Fibroblast of the aortic adventitia (primary cell): Measurements from ENCODE around the gene MGAT5. TPM values are rescaled to one million over a fixed set of nuclear protein-coding genes. Genes with fewer than 3 reads are reported as not detected.

Experiments
- DNase-seq: peaks from one replicate; pipeline ENCODE4 v3.0.0-alpha.2; 2010; ENCODE audit warnings: low read depth
- H3K4me3 ChIP-seq: 2 replicates; pipeline ENCODE4 v1.5.1; 2011; ENCODE audit warnings: low read depth, mild to moderate bottlenecking, control low read depth, low read length, moderate library complexity
- CTCF ChIP-seq: IDR thresholded peaks from 2 replicates; pipeline ENCODE4 v1.5.1; 2011; ENCODE audit warnings: mild to moderate bottlenecking, low read length, control low read depth, inconsistent platforms; ENCODE audit not compliant: insufficient read depth
- total RNA-seq: library from RNA; depleted of rRNA; stranded (reverse); fragments of >200 nt; gene quantifications from 2 replicates; pipeline ENCODE4 v1.2.3, GENCODE V29; 2012; ENCODE audit warnings: low replicate concordance

MGAT5 gene
- total RNA-seq, 1 donor = 46.5 TPM

- TF ChIP-seq CTCF = no peak
- DNase-seq = no peak
- H3K4me3 ChIP-seq = no peak overlapping the region
Observed at GRCh38 chr2:134257965-134258683, 4.3 kb downstream of the MGAT5 start.

GRCh38 chr2:134258684-134259388 is 5.0 kb downstream of the MGAT5 start:
- TF ChIP-seq CTCF = peak; percentile 11
- no peak for DNase-seq
- H3K4me3 ChIP-seq = no peak overlapping the region

- no peak overlapping the region for H3K4me3 ChIP-seq
- TF ChIP-seq CTCF = no peak
- DNase-seq = peak; percentile 73
Observed at GRCh38 chr2:134259571-134259970, 5.7 kb downstream of the MGAT5 start.

- no peak for DNase-seq
- no peak for TF ChIP-seq CTCF
- peak overlapping the region; percentile 10 for H3K4me3 ChIP-seq
Observed at GRCh38 chr2:134259994-134260393, 6.1 kb downstream of the MGAT5 start.

GRCh38 chr2:134260713-134261112 is 6.8 kb downstream of the MGAT5 start:
- no peak for TF ChIP-seq CTCF
- H3K4me3 ChIP-seq = no peak overlapping the region
- DNase-seq = peak; percentile 99

GRCh38 chr2:134261398-134262131 is 7.7 kb downstream of the MGAT5 start:
- TF ChIP-seq CTCF = no peak
- H3K4me3 ChIP-seq = no peak overlapping the region
- peak; percentile 82 for DNase-seq
